ENCODE results near the gene PICK1.

Gene PICK1

GRCh38 chr22:38081636-38081940 lies 24.4 kb downstream of the PICK1 start:
- TF ChIP-seq CTCF (IDR thresholded peaks at IDR 0.05; ENCODE audit: low read depth, low read length) (no peak), MYC (IDR thresholded peaks at IDR 0.05; ENCODE audit: low read depth, low read length) (no peak), POLR2A (IDR thresholded peaks at IDR 0.05; ENCODE audit: extremely low read depth, insufficient read length) (no peak), MAX (IDR thresholded peaks at IDR 0.05; ENCODE audit: low read depth, low read length) (no peak)
- no peak overlapping the region for H3K4me3 ChIP-seq (ENCODE audit: low read depth, low read length)
- no peak for DNase-seq (ENCODE audit: low read depth)

GRCh38 chr22:38081941-38082828 lies 25.0 kb downstream of the PICK1 start:
- DNase-seq (ENCODE audit: low read depth), result no peak
- TF ChIP-seq POLR2A (IDR thresholded peaks at IDR 0.05; ENCODE audit: extremely low read depth, insufficient read length) (no peak), MYC (IDR thresholded peaks at IDR 0.05; ENCODE audit: low read depth, low read length) (no peak), CTCF (IDR thresholded peaks at IDR 0.05; ENCODE audit: low read depth, low read length) (no peak), MAX (IDR thresholded peaks at IDR 0.05; ENCODE audit: low read depth, low read length) (no peak)
- no peak overlapping the region for H3K4me3 ChIP-seq (ENCODE audit: low read depth, low read length)

DNA sequence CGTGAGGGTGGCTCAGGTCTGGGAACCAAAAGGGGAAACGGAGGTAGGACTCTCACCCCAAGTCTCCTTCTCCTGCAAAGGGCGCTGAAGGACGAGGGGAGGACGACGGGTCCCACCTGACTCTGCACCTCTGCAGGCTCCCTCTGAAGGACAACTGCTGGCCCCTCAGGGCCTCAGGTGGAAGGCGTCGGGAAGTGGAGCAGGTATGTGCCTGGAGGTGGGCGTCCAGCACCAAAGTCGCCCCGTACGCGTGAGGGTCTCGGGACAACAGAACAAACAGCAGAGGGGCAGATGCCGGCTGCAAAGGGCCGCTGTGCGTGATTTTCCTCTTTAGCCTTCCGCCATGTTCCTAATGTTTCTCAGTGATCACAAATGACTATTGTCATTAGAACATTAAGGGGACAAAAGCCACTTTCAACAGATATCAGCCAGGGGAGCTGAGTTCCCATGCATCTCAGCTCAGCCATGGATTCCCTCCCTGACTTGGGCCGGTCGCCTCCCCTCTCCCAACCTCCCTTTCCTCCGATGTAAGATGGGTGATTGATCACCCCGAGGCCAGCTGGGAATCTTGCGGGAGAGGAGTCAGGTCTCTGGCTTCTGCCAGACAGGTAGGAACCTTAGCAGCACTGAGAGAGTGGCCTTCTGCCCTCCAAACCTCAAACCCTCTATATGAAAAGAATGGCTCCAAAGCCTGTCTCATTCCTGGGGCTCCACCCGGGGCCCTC lies 25.9 kb downstream of the PICK1 start:
- no peak for TF ChIP-seq CTCF (IDR thresholded peaks at IDR 0.05; ENCODE audit: low read depth, low read length)
- no peak for TF ChIP-seq POLR2A (IDR thresholded peaks at IDR 0.05; ENCODE audit: extremely low read depth, insufficient read length)
- no peak for TF ChIP-seq MAX (IDR thresholded peaks at IDR 0.05; ENCODE audit: low read depth, low read length)
- no peak for TF ChIP-seq MYC (IDR thresholded peaks at IDR 0.05; ENCODE audit: low read depth, low read length)
- no peak overlapping the region for H3K4me3 ChIP-seq (ENCODE audit: low read depth, low read length)
- DNase-seq (ENCODE audit: low read depth), result no peak

- H3K4me3 ChIP-seq (ENCODE audit: low read depth, low read length), result no peak within 1 kb of the TSS
- DNase-seq (ENCODE audit: low read depth), result no peak
- TF ChIP-seq MYC (IDR thresholded peaks at IDR 0.05; ENCODE audit: low read depth, low read length) (no peak), POLR2A (IDR thresholded peaks at IDR 0.05; ENCODE audit: extremely low read depth, insufficient read length) (no peak), MAX (IDR thresholded peaks at IDR 0.05; ENCODE audit: low read depth, low read length) (no peak), CTCF (IDR thresholded peaks at IDR 0.05; ENCODE audit: low read depth, low read length) (no peak)
Measured at GRCh38 chr22:38083931-38084631, 26.9 kb downstream of the PICK1 start, which contains the start of gene SLC16A8. SLC16A8 (minus strand) TSS chr22:38084184; CDS start chr22:38082873, 1,311 bp downstream.

DNA sequence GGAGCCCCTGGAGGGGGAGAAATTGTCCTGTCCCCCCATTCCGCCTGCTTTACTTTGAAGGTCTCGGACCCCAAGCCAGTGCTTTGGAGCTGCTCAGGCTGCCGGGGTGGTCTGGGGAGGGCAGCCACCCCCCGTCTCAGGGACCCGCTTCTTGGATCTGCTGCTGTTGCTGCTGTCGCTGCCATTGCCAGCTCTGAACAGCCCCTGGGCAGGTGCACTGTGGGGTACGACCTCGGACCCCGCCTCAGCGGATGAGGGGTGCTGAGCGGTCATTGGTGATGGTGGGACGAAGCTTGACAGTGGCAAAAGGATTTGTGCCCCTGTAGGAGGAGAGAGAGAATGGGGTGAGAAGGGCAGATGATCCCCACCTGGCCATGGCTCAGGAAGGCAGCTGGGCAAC lies 27.9 kb downstream of the PICK1 start:
- TF ChIP-seq MYC (IDR thresholded peaks at IDR 0.05; ENCODE audit: low read depth, low read length) (no peak), MAX (IDR thresholded peaks at IDR 0.05; ENCODE audit: low read depth, low read length) (no peak), CTCF (IDR thresholded peaks at IDR 0.05; ENCODE audit: low read depth, low read length) (no peak), POLR2A (IDR thresholded peaks at IDR 0.05; ENCODE audit: extremely low read depth, insufficient read length) (no peak)
- no peak overlapping the region for H3K4me3 ChIP-seq (ENCODE audit: low read depth, low read length)
- no peak for DNase-seq (ENCODE audit: low read depth)

All from NB4 (cell line).